NCI-H1694 treated with DMSO at 0.1 percent for 48 hours (cell line): ENCODE measurements around the gene COQ10B.
A peak's percentile ranks its signal among the peaks of the same experiment; 100 is the strongest.

Experiments
- DNase-seq: peaks from one replicate; lab custom pipeline; 2025; lab: John Stamatoyannopoulos, UW

Gene COQ10B

DNA sequence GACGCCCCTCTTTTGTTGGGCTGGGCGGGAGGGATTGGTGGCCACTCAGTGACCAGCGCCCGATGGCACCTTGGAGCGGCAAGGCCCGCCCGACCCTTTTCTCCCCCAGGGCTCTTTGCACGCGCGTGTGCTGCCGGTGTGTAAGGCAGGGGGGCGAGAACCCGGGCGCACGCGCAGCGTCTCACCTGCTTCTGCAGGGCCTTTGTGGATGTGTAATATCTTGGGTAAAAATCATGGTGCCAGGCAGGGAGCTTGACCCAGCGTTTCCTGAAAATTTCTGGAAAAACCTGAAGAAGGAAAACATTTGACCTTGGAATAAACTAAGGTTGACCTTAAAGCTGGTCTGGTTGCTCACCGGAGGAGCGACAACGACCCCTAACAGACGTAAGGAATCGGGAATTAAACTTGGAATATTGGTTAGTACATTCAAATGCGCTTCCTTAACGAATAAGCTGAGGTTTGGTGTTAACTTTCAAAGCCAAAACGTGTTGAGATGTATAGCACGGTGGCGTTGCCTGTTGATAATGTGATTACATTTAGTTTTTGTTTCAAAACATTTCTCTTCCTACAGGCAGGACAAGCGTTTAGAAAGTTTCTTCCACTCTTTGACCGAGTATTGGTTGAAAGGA, 47.3 kb downstream of the COQ10B start:
- no peak for DNase-seq

DNA sequence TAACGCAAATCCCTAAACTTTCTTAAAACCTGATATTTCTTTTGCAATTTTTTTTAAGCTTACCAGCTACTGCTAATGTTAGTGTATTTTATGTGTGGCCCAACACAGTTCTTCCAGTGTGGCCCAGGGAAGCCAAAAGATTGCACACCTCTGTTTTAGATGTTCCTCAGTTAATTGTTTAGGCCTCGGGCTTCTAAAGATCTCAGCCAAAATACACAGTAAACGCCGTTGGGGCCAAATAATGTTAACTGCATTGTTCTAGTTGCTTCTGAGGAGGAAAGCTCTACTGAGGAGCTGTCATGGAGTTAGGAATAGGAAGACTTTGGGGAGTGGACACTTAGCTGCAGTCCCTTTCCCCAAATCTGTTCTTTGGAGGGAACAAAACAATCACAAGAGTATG, 48.8 kb downstream of the COQ10B start:
- no peak for DNase-seq

DNA sequence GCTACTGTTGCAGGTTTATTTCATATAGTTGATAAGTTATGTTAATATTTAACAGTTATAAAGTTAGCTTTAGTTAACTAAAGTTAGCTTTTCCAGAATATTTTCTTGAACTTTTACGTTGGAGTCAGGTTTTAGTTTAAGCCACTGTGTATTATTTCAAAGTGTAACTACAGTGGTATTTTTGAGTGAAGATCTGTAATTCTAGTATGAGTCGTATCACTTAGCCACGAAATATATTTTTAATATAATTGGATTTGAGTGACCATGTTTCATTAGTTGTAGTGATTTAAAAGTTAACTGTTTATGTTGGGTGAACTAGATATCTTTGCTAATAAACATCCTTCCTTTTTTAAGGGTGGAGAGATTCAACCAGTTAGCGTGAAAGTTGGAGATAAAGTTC, 49.3 kb downstream of the COQ10B start:
- no peak for DNase-seq

DNA sequence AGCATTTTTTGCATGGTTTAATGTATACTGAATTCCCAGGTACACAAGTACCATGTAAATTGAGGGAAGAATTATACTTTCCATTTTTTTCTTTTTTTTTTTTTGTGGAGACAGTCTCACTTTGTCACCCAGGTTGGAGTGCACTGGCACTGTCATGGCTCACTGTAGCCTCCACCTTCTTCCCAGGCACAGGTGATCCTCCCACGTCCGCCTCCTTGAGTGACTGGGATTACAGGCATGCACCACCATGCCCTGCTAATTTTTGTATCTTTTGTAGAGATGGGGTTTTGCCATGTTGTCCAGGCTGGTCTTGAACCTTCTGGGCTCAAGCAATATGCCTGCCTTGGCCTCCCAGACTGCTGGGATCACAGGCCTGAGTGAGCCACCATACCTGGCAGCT, 50.6 kb downstream of the COQ10B start:
- no peak for DNase-seq

DNA sequence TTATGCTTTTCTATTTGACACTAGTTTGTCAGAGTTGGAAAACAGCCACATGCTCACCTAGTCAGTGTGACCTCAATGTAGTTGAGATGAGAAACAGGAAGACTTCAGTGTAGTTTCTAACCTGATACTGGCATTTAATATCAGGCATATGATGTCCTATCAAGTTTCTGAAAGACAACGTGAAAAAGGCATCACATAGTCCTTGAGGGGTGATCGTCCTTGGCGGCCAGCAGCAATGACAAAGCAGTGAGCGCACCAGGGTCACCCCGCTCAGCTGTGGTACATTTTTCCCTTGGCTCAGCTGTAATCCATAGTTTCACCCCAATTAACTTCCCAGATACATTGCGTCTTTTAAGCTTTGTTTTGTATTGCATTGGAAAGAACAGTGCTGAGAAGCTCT, 51.2 kb downstream of the COQ10B start:
- no peak for DNase-seq

DNA sequence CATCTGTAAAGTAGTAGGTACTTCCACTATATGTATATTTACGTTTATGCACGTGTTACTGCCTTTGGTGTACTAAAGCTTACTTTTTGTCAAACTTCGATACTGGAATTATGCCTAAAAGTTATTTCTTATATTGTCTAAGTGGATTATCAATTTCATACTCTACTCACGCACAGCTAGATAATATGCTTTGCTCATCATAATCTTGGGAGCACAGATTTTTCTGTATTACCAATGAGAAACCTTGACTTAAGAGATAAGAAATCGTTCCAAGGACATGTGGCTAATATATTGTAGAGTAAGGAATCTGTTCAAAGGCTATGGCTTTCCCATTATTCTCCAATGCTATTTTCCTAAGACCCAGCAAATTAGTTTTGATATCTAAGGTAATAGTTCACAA, 53.3 kb downstream of the COQ10B start:
- DNase-seq: no peak

DNA sequence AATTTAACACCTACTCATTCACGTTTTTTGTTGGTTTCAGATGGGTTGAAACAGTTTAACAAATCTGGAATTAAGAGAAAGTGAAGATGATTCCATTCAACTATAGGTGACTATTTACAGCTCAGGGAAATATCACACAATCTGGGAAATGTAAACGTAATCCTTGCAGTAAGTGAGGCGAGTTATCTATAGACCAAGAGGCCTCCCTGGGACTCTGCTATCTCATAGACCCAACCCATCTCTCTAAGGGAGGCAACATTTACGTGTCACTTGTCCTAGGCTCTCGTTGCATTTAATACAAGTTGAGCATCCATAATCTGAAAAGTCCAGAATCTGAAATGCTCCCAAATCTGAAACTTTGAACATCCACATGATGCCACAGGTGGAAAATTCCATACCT, 60.6 kb downstream of the COQ10B start:
- no peak for DNase-seq

DNA sequence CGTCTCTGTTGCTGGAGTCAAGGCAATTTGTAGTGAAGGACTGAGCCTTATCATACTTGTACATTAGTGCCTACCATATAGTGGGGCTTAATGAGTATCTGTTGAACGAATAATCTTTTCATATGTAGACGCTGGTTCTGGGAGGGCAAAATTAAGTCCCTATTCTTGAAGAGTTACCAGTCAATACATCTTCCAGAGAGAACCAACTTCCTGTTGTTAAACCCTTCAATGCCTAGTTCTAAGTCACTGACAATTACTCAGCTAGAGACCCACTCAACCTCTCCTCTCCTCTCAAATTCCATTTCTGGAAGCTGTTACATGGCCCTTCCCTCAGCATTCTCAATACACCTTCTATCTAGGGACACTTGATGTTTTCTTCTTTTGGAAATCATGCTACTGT, 61.4 kb downstream of the COQ10B start:
- no peak for DNase-seq

DNA sequence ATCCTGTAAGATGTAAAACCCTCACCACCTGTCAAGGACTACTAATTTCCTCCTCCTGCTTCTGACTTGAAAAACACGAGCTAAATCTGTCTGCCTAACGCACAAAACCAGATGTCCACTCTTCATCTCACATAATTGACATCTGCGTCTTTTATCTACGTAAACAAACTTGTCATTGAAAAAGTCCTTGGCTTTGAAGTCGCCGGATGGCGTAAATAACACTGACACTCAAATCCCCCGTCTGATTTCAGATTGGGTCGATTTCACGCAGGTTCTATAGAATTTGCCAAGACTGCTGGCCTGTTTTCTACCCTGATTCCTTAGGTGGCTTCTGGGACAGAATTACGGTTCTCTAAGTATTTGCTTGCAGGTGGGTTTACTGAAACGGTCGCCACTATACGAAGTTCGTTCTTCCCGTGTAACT, 62.0 kb downstream of the COQ10B start:
- DNase-seq: peak; percentile 60

DNA sequence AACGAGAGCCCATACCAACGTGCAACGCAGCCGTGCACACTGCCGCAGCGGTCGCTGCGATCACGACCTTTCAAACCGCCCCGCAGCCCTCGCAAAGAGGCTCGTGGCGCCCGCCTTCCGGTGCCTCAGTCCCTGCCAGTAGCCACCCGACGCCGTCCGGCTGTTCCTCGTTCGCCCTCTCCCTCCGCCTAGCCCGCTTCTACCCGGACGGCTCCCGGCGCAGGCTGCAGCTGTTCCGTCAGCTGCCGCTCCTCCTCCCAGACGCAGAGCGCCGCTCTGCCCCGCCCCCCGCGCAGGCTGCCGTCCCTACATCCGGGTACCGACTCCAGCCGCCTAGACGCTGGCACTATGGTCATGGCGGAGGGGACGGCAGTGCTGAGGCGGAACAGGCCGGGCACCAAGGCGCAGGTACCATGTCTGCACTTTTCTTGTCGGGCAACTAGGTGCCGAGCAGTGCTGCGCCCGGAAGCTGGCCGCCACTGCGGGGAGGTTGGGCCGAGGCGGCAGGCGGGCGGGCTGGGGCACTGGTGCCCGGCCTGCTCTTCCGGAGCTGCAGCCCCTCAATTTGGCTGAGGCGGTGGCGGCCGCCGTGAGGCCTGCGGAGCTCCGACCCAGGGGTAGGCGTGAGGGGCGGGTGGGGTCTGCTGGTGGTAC, 62.5 kb downstream of the COQ10B start, which contains the start of gene MOB4:
TSS of gene MOB4 (plus strand) at position 328 of the 654 bp plus-strand sequence. CDS start at position 349, 21 bp downstream.
- DNase-seq: peak; percentile 85

DNA sequence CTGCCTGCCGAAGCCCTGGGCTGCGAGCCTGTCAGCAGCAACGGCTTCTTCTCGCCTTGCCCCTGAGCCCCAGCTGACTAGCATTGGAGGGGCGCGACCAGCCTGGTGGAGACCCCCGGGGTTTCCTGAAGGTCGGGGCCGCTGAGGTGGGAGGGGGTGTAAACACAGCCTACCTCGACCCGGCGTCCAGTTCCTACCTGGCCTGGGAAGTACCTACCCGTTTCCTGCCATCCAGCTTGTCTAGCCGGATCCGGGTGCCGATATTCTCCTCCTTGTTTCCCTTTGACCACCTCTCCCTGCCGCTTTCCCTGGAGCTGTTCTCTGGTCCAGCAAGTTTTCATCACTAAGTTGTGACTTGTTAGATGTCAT, 63.0 kb downstream of the COQ10B start:
- no peak for DNase-seq

DNA sequence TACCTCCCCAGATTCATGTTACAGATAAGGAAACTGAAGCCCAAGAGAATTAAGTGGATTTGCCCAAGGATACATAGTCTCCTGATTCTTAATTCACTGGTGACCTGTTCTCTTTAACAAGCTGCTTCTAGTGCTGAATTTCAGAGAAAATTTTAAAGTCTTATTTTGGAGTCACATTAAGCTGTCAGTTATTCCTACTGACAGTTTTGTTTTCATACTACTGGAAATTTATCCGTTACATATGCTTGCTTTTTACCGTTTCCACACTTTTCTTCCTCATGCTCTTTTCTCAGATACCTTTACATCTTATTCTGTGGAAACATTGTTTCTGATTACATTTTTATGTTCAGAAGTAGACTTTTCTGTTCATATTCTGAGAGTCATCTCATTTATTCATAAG, 63.8 kb downstream of the COQ10B start:
- DNase-seq: no peak
